Measurements from ENCODE around the gene TWF2.

- TF ChIP-seq CTBP1 (IDR thresholded peaks at IDR 0.05; ENCODE audit: borderline replicate concordance): no peak
- TF ChIP-seq NRF1 (conservative IDR thresholded peaks at IDR 0.05 in 1 of 2, IDR thresholded peaks at IDR 0.05 in 1 of 2): no peak
- TF ChIP-seq TRIM24 (IDR thresholded peaks at IDR 0.05): no peak
- TF ChIP-seq SETDB1 (IDR thresholded peaks at IDR 0.05; ENCODE audit: low read length): no peak
- TF ChIP-seq TCF7 (IDR thresholded peaks at IDR 0.05; ENCODE audit: borderline replicate concordance): no peak
Measured at GRCh38 chr3:52269776-52270175, 30.8 kb upstream of the TWF2 start.

Data from K562 (cell line).